Bladder microvascular endothelial cell (primary cell): Measurements from ENCODE around the gene TNN. TPM values are rescaled to one million over a fixed set of nuclear protein-coding genes. Genes with fewer than 3 reads are reported as not detected.

Experiments
- total RNA-seq: library from RNA; depleted of rRNA; stranded (reverse); fragments of >200 nt; gene quantifications from 2 replicates; pipeline ENCODE4 v1.2.3, GENCODE V29; 2014

TNN gene
- total RNA-seq: not detected in 2 replicates

GRCh38 chr1:175067362-175068106, at the start of gene TNN:
Gene TNN (plus strand): TSS chr1:175067833. CDS start chr1:175077419, 9,586 bp downstream.

DNA sequence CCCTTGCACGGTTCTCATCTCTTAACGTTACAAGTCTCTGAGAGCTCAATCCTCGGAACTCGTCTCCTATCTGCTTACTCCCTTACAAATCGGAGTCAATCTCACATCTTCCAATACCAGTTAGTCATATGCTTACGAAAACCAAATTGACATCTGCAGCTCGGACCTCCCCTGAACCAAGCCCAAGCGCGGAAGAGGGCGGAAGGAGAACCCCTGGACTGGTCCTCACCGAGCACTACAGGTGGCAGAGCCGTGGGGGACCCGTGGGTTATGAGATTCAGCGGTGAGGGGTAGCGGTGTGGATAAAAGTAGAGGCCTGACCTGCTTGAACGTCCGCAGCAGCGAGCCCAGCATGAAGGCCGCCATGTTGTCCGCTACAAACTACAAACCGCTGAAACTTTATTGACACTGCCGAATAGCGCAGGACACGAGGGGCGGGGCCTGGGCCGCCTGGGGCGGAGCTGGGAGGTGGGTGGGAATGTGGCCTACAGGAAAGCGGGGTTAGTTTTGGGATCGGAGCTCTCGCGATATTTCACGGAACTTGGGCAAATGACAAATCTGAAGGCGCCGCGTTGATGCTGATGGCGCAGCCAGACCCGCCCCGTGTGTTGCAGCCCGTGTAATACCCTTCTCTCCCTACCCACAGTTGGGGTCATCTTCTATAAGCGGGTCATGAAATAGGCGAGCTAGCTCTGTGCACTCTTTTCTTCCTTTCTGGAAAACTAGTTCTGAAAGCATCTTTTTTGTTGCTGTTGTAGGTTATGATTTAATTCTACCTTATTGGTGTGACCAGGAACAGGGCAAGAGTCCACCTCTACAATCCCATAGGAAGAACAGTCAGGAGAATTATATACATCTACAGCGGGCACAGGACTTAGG, 44.4 kb upstream of the TNN start, which contains the start of gene MRPS14:
Gene MRPS14 (minus strand): TSS at position 383 of the 879 bp plus-strand sequence. CDS start 17 bp downstream, at position 366.

GRCh38 chr1:175192630-175193526, 125.2 kb downstream of the TNN start, which contains the start of gene KIAA0040:
Gene KIAA0040 (minus strand): TSS chr1:175192776. CDS start chr1:175161013, 31,763 bp downstream.

Other genes with a start within 250 kb of the TNN start
- 234 and 509 TPM in 2 replicates for gene CACYBP, start 67.9 kb upstream of the TNN start, total RNA-seq
- gene MRPS14, start 44.4 kb upstream of the TNN start, total RNA-seq: 26.9 and 32.2 TPM in 2 replicates
- 13.4 and 16.2 TPM in 2 replicates for gene KIAA0040, start 124.9 kb downstream of the TNN start, total RNA-seq